VCaP (cell line): ENCODE measurements around the gene SLC25A33.

Source experiments
- H3K27ac ChIP-seq: fragments of 450-650 bp; 2 replicates; pipeline ENCODE4 v1.5.1; 2017
- CTCF ChIP-seq: fragments of 450-650 bp; conservative IDR thresholded peaks from 2 replicates; pipeline ENCODE4 v1.5.1; 2017; ENCODE audit warnings: mild to moderate bottlenecking, moderate library complexity

Gene SLC25A33

GRCh38 chr1:9610548-9610947, 71.3 kb downstream of the SLC25A33 start:
- TF ChIP-seq CTCF = no peak

DNA sequence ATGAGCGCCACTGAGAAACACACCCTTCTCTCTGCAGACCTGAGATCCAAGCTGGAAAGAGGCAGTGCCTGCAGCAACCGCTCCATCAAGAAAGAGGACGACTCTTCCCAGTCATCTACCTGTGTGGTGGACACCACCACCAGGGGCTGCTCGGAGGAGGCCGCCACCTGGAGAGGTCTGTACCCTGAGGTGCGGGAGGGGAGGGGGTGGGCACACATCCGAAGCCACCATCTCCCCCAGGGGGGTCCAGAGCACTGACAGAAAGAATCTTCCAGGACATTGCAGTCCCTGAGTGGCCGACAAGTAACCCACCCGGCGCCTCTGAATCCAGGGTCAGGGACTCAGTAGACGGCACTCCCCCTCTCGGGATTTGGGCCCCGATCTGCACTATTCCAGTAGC, 72.5 kb downstream of the SLC25A33 start:
- H3K27ac ChIP-seq = no peak overlapping the region
- no peak for TF ChIP-seq CTCF

More at GRCh38 chr1:9610548-9610947, 71.3 kb downstream of the SLC25A33 start:
- no peak overlapping the region for H3K27ac ChIP-seq

- H3K27ac ChIP-seq = no peak overlapping the region
- no peak for TF ChIP-seq CTCF
Measured at GRCh38 chr1:9612162-9612845, 73.0 kb downstream of the SLC25A33 start.

DNA sequence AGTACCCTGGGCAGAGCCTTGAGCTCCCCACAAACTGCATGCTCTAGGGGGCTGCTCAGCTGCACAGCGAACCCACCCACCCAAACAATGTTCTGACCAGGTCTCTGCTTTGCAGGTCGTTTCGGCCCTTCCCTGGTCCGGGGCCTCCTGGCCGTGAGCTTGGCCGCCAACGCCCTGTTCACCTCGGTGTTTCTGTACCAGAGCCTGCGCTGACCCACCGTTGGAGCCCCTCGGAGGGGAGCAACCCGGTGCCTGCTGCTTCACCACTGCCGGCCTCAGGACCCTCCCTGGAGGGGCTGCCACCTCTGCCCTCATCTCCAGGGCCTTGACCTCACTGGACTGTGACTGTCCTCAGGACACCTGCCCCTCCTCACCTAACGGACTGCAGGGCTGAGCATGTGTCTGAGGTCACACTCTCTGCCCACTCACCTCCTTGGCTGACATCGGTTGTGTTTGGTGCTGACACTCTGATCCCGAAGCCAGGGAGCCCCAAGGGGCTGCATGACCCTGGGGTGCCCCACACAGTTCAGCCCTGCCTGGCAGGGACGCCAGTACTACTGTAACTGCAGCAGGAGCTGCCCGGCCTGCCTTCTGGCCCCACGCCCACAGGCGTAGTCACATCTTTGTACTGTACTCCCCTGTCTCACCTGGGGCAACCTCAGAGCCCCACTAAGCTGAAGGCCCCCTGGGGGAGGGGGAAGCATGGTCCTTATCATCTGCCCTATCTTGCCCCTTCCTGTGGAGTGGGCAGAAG, 73.8 kb downstream of the SLC25A33 start:
- TF ChIP-seq CTCF = no peak
- no peak overlapping the region for H3K27ac ChIP-seq

GRCh38 chr1:9613625-9614299, 74.5 kb downstream of the SLC25A33 start:
- TF ChIP-seq CTCF = no peak

DNA sequence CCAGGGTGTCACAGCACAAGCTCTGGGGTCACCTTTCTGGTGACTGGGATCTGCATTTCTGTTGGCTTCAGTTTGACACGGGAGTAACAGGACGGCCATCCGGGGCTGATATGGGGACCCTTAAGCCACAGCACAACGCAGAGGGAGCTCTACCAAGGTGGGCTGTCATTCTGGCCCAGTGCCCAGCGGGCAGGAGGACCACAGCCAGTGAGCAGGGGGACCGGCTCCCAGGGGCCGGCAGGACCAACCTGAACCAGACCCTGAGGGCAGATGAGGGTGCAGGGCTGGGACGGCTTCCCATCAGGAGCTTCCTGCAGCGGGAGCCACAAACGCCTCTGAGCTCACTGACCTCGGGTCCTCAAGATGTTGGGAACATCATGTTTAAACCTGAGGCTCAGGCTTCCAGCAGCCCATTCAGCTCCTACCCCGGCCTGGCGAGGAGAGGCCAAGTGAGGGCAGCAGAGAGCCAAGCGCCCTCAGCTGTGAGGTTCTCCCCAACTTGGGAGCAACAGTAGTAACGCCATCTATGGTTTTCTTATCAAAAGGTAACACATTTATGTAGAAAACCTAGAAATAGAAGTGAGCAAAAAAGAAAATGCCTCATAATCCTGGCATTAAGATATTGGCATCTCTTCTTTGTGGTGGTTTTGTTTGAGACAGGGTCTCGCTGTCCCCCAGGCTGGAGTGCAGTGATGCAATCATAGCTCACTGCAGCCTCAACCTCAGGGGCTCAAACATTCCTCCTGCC, 76.2 kb downstream of the SLC25A33 start:
- no peak overlapping the region for H3K27ac ChIP-seq
- TF ChIP-seq CTCF = peak; percentile 63

More at GRCh38 chr1:9613625-9614299, 74.5 kb downstream of the SLC25A33 start:
- no peak overlapping the region for H3K27ac ChIP-seq
